NB4 (cell line): ENCODE measurements around the gene EIPR1.

Source experiments
- CTCF ChIP-seq: IDR thresholded peaks from one replicate; pipeline ENCODE4 v1.5.1; 2012; ENCODE audit warnings: low read depth, low read length
- MAX ChIP-seq: IDR thresholded peaks from 2 replicates; pipeline ENCODE4 v1.6.1; 2011; ENCODE audit warnings: low read depth, low read length
- POLR2A ChIP-seq: IDR thresholded peaks from 2 replicates; pipeline ENCODE4 v1.6.1; 2011; ENCODE audit warnings: mild to moderate bottlenecking; ENCODE audit not compliant: insufficient read length; ENCODE audit errors: extremely low read depth

DNA sequence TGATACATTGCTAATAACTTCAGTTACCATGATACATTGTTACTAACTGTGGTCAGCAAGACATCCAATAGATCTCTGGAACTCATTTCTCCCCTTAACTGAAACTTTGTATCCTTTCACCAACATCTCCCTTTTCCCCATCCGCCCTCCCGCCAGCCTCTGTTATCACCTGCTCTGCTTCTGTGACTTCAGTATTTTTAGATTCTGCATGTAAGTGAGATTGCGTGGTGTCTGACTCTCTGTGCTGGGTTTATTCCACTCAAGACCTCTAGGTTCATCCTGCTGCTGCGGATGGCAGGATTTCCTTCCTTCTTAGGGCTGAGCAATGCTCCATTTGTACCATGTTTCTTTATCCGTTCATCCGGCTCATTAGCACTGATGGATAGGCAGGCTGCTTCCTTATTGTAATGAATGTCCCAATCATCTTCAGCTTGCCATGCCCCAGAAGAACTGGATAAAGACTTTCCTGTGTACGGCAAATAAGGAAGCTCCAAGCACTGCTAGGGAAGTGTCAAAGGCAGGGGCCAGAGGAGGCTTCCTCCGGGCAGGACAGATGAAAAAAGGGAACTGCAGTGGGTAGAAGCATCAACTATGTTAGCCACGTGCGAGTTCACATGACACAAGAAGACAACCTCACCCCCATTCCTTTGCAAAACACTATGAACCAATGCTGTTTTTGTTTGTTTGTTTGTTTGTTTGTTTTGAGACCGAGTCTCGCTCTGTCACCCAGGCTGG, 113.4 kb downstream of the EIPR1 start:
- TF ChIP-seq POLR2A: no peak
- no peak for TF ChIP-seq CTCF
- TF ChIP-seq MAX: peak; percentile 64
